RPMI7951 (cell line): ENCODE data around the gene GPR183. TPM values are rescaled to one million over a fixed set of nuclear protein-coding genes. Genes with fewer than 3 reads are reported as not detected.

Experiments
- DNase-seq: peaks from one replicate; pipeline ENCODE4 v3.0.0-alpha.2; 2012; ENCODE audit warnings: low read depth
- total RNA-seq: library from RNA; depleted of rRNA; stranded (reverse); fragments of >200 nt; shearing (Covaris generic); gene quantifications from 2 replicates; pipeline ENCODE4 v1.2.3, GENCODE V29; 2014

GPR183 gene
- total RNA-seq, 1 experiment from 2014 or later, result 4.9 TPM

- no peak for DNase-seq
Measured at GRCh38 chr13:99311748-99312492, 4.7 kb upstream of the GPR183 start.

GRCh38 chr13:99311137-99311536 lies 3.9 kb upstream of the GPR183 start:
- DNase-seq, result peak; percentile 73

GRCh38 chr13:99310382-99311031 lies 3.3 kb upstream of the GPR183 start:
- DNase-seq, result peak; percentile 69

- DNase-seq, result peak; percentile 49
Measured at GRCh38 chr13:99308471-99309087, 1.4 kb upstream of the GPR183 start.

- peak; percentile 74 for DNase-seq
Measured at GRCh38 chr13:99307648-99308339, 595 bp upstream of the GPR183 start.

GRCh38 chr13:99305566-99305965 lies 1.6 kb downstream of the GPR183 start:
- DNase-seq, result no peak

GRCh38 chr13:99305158-99305557 lies 2.0 kb downstream of the GPR183 start:
- no peak for DNase-seq

- DNase-seq, result no peak
Measured at GRCh38 chr13:99304541-99304940, 2.7 kb downstream of the GPR183 start.

GRCh38 chr13:99303863-99304521 lies 3.2 kb downstream of the GPR183 start:
- DNase-seq, result peak; percentile 85

GRCh38 chr13:99302637-99303505 lies 4.3 kb downstream of the GPR183 start:
- no peak for DNase-seq

- DNase-seq, result no peak
Measured at GRCh38 chr13:99301913-99302636, 5.1 kb downstream of the GPR183 start.

- DNase-seq, result no peak
Measured at GRCh38 chr13:99301056-99301838, 6.0 kb downstream of the GPR183 start.

GRCh38 chr13:99299920-99300341 lies 7.3 kb downstream of the GPR183 start:
- no peak for DNase-seq

GRCh38 chr13:99299256-99299919 lies 7.8 kb downstream of the GPR183 start:
- no peak for DNase-seq

GRCh38 chr13:99298056-99298455 lies 9.1 kb downstream of the GPR183 start:
- no peak for DNase-seq

GRCh38 chr13:99297331-99297730 lies 9.9 kb downstream of the GPR183 start:
- DNase-seq, result no peak

- DNase-seq, result no peak
Measured at GRCh38 chr13:99296398-99296797, 10.8 kb downstream of the GPR183 start.

- DNase-seq, result no peak
Measured at GRCh38 chr13:99295488-99296252, 11.5 kb downstream of the GPR183 start.
